Measurements from ENCODE around the gene SLC35E3.
"Not testable (repeated sequence)": the region's sequence is repeated elsewhere in the genome, so short reads cannot be mapped to it uniquely, and the experiment has no call there.

Gene SLC35E3

DNA sequence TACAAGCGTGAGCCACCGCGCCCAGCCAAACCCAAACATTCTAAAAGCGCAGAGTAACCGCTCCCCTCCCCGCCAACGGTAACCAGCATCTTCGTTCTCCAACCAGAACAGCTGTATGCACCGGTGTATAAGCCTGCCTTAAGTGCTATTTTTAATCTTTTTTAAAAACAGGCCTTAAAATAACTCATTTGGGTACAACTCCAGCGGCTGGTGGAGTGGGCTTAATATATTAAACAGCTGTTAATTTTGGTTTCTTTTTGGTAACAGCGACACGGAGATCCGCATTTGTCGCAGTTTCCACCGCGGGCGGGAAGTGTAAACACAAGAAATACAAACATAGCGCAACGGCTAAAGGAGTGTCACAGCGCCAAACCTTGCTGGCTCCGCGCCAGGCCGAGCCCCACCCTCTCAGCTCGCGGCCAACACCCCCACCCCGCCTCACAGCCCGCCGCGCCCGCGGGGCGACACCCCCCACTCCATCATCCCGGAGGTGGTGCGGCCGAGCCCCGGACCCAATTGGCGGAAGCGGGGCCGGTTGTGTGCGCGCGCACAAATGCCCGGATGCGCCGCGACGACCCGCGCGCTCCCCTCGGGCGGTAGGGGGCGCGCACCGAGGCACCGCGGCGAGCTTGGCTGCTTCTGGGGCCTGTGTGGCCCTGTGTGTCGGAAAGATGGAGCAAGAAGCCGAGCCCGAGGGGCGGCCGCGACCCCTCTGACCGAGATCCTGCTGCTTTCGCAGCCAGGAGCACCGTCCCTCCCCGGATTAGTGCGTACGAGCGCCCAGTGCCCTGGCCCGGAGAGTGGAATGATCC, 61.8 kb downstream of the SLC35E3 start, which contains the start of gene MDM2:
Gene MDM2, plus strand, starts transcription at position 602 of the 812 bp plus-strand sequence. CDS start 301 bp downstream, outside the sequence.
- in situ Hi-C loops (cut with HindIII; ENCODE audit: low pct_ligation_motif_present, low pct_unique_long_range_greater_than_20kb, low sequenced_read_pairs): no loop called here

DNA sequence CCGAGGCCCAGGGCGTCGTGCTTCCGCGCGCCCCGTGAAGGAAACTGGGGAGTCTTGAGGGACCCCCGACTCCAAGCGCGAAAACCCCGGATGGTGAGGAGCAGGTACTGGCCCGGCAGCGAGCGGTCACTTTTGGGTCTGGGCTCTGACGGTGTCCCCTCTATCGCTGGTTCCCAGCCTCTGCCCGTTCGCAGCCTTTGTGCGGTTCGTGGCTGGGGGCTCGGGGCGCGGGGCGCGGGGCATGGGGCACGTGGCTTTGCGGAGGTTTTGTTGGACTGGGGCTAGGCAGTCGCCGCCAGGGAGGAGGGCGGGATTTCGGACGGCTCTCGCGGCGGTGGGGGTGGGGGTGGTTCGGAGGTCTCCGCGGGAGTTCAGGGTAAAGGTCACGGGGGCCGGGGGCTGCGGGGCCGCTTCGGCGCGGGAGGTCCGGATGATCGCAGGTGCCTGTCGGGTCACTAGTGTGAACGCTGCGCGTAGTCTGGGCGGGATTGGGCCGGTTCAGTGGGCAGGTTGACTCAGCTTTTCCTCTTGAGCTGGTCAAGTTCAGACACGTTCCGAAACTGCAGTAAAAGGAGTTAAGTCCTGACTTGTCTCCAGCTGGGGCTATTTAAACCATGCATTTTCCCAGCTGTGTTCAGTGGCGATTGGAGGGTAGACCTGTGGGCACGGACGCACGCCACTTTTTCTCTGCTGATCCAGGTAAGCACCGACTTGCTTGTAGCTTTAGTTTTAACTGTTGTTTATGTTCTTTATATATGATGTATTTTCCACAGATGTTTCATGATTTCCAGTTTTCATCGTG, 62.6 kb downstream of the SLC35E3 start:
- in situ Hi-C loops (cut with HindIII; ENCODE audit: low pct_ligation_motif_present, low pct_unique_long_range_greater_than_20kb, low sequenced_read_pairs): no loop called here
- peak; percentile 99 for DNase-seq

More for the DNA sequence above, 61.8 kb downstream of the SLC35E3 start, which contains the start of gene MDM2:
- peak; percentile 96 for DNase-seq

- in situ Hi-C loops (cut with HindIII; ENCODE audit: low pct_ligation_motif_present, low pct_unique_long_range_greater_than_20kb, low sequenced_read_pairs): no loop called here
- peak; percentile 38 for DNase-seq
Measured at GRCh38 chr12:68809190-68810026, 63.4 kb downstream of the SLC35E3 start.

GRCh38 chr12:68810027-68810389, 64.0 kb downstream of the SLC35E3 start:
- not testable (repeated sequence) for DNase-seq

GRCh38 chr12:68811573-68811972, 65.6 kb downstream of the SLC35E3 start:
- DNase-seq; in situ Hi-C loops (cut with HindIII; ENCODE audit: low pct_ligation_motif_present, low pct_unique_long_range_greater_than_20kb, low sequenced_read_pairs): not testable (repeated sequence)

More at GRCh38 chr12:68810027-68810389, 64.0 kb downstream of the SLC35E3 start:
- in situ Hi-C loops (cut with HindIII; ENCODE audit: low pct_ligation_motif_present, low pct_unique_long_range_greater_than_20kb, low sequenced_read_pairs): not testable (repeated sequence)

DNA sequence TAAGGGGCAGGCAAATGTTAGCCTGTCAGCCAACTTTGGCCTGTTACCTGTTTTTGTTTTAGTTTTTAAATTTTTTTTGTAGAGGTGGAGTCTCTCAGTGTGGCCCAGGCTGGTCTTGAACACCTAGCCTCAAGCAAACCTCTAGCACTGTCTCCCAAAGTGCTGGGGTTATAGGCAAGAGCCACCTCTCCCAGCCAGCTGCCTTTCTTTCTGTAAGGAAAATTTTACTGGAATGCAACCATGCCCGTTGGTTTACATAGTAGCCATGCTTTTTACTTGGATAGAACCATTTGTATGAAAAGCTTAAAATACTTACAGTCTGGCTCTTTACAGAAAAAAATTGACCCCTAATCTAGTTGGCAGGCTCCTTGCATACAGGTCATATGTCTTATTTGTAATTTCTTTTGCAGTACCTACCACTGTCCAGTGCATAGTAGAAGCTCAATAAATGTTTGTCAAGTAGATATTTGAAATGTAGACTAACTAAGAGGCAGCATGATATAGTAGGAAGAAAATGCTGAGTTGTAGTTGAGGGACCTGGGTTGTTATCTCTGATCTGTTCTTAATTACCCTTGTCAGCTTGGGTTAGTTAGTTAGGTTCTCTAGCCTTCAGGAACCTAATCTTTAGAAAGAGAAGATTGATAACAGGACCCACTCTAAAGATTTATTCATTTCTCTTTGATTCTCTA, 66.7 kb downstream of the SLC35E3 start:
- in situ Hi-C loops (cut with HindIII; ENCODE audit: low pct_ligation_motif_present, low pct_unique_long_range_greater_than_20kb, low sequenced_read_pairs): no loop called here
- DNase-seq: no peak

GRCh38 chr12:68813242-68813593, 67.2 kb downstream of the SLC35E3 start:
- DNase-seq: no peak
- in situ Hi-C loops (cut with HindIII; ENCODE audit: low pct_ligation_motif_present, low pct_unique_long_range_greater_than_20kb, low sequenced_read_pairs): no loop called here

- no peak for DNase-seq
- in situ Hi-C loops (cut with HindIII; ENCODE audit: low pct_ligation_motif_present, low pct_unique_long_range_greater_than_20kb, low sequenced_read_pairs): no loop called here
Measured at GRCh38 chr12:68814490-68815231, 68.7 kb downstream of the SLC35E3 start.

GRCh38 chr12:68815232-68815927, 69.4 kb downstream of the SLC35E3 start:
- in situ Hi-C loops (cut with HindIII; ENCODE audit: low pct_ligation_motif_present, low pct_unique_long_range_greater_than_20kb, low sequenced_read_pairs): no loop called here
- DNase-seq: no peak

- no peak for DNase-seq
- in situ Hi-C loops (cut with HindIII; ENCODE audit: low pct_ligation_motif_present, low pct_unique_long_range_greater_than_20kb, low sequenced_read_pairs): no loop called here
Measured at GRCh38 chr12:68815928-68816800, 70.2 kb downstream of the SLC35E3 start.

DNA sequence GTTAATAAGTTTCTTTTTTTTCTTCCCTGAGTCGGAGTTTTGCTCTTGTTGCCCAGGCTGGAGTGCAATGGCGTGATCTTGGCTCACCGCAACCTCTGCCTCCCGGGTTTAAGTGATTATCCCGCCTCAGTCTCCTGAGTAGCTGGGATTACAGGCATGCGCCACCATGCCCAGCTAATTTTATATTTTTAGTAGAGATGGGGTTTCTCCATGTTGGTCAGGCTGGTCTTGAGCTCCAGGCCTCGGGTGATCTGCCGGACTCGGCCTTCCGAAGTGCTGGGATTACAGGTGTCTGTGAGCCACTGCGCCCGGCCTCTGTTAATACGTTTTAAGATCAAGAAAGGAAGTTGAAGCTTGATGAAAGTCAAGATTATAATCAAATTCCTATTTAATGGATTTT, 73.5 kb downstream of the SLC35E3 start:
- in situ Hi-C loops (cut with HindIII; ENCODE audit: low pct_ligation_motif_present, low pct_unique_long_range_greater_than_20kb, low sequenced_read_pairs): not testable (repeated sequence)

GRCh38 chr12:68821357-68822188, 75.6 kb downstream of the SLC35E3 start:
- in situ Hi-C loops (cut with HindIII; ENCODE audit: low pct_ligation_motif_present, low pct_unique_long_range_greater_than_20kb, low sequenced_read_pairs): no loop called here

More for the DNA sequence above, 73.5 kb downstream of the SLC35E3 start:
- DNase-seq: not testable (repeated sequence)

DNA sequence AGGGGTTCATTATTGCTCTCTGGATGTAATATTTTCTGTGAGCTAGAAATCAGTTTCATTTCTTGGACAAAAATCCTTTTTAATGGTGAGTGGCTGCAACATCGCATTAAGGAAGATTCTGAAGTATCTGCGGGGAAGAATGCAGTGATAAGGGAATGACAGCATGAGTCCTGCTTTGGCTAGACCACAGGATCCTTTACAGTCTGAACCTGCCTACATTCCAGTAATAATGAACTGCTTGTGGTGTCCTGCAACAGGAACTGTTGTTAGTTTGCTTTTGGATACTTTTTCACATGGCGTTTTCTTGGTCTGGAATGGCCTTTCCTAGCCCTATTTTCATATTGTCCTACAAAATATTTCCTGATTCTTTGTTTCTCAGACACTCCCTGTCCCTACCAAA, 77.7 kb downstream of the SLC35E3 start:
- DNase-seq: no peak
- in situ Hi-C loops (cut with HindIII; ENCODE audit: low pct_ligation_motif_present, low pct_unique_long_range_greater_than_20kb, low sequenced_read_pairs): no loop called here

More at GRCh38 chr12:68821357-68822188, 75.6 kb downstream of the SLC35E3 start:
- DNase-seq: no peak

GRCh38 chr12:68824131-68824530, 78.2 kb downstream of the SLC35E3 start:
- no peak for DNase-seq

GRCh38 chr12:68824597-68825250, 78.7 kb downstream of the SLC35E3 start:
- in situ Hi-C loops (cut with HindIII; ENCODE audit: low pct_ligation_motif_present, low pct_unique_long_range_greater_than_20kb, low sequenced_read_pairs): no loop called here
- no peak for DNase-seq

More at GRCh38 chr12:68824131-68824530, 78.2 kb downstream of the SLC35E3 start:
- in situ Hi-C loops (cut with HindIII; ENCODE audit: low pct_ligation_motif_present, low pct_unique_long_range_greater_than_20kb, low sequenced_read_pairs): no loop called here
